Right renal pelvis (tissue), 4 donors: ENCODE data around the gene LRRN3. TPM values are rescaled to one million over a fixed set of nuclear protein-coding genes. Genes with fewer than 3 reads are reported as not detected.
A peak's percentile ranks its signal among the peaks of the same experiment; 100 is the strongest.

Experiments used
- DNase-seq, 4 donors: peaks; one replicate each; pipeline ENCODE4 v3.0.0-alpha.2; 2013; ENCODE audit warnings: low read depth in 4 of 4, low spot score in 3 of 4, missing footprints in 1 of 4
- polyA plus RNA-seq, 4 donors: library from polyadenylated mRNA; unstranded; fragments of 120-200 nt; gene quantifications; one replicate each; pipeline ENCODE4 v1.2.1, GENCODE V29; 2013; ENCODE audit not compliant: insufficient read length in 4 of 4

LRRN3 gene
- polyA plus RNA-seq, 4 donors, result 4.6 to 7.2 (median 5.4) TPM

DNA sequence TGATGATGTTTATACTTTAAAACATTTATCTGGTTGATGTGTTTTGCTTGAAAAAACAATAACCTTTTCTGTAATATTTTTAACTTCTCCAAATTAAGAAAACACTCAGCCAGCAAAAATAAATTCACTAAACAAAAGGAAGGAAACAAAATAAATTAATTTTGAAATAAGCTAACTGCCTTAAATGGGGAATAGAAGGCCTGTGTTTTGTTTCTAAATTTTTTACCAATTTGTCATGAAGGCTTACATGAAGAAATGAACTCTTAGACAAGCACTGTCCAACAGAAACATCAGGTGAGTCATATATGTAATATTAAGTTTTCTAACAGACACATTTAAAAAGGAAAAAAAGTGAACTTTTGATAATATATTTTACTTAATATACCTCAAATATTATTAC, 68.5 kb downstream of the LRRN3 start:
- no peak for DNase-seq

DNA sequence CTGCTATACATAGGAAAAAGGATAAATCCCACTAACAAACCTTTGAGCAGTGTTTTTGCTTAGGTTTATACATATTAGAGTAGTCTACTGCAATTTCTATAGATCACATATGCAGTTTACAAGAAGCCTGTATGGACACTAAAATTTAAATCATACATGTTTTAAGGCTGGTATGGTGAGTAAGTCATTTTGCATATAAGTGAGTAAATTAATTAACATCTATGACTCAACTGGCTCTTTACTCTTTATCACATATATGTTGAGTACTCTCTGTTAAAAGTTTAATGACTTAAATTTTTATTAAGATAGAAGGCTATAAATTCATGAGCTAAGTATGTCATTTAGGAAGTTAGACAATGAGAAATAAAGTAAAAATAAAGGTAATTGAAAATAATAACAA, 69.4 kb downstream of the LRRN3 start:
- DNase-seq, result no peak

DNA sequence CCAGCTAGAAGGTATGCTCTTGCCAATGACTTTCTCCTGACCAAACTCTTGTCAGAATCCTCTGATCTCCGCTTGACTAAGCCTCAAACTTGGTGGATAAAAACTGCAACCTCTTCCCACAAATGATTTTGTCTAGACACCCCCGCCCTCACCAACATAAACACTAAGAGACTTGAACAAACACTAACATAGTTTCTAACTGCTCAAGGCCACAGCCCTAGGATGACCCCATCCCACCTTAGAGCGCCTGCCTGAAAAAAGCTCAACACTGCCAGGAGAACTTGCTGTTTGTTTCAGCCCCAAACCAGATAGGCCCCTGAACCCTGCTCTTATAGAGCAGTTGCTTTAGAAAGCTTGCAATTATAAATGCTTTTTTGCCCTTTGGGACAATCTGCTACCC, 71.8 kb downstream of the LRRN3 start:
- no peak for DNase-seq

DNA sequence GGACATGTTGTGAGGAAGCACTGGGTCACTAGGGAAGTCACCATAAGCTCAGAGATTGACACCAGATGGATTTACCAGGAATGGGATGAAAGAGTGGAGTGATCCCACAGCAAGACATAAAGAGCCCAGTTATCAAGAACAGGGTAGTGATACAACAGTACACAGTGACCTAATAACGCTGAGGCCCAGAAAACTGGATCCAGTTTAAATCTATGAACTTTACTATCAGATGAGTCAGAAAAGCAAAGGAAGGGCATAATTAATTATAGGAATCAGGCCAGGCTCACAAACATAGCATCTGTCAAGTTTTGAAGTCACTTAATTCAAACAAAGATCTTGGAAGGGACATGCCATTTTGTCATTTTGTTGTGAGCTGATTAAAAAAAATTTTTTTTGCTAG, 73.5 kb downstream of the LRRN3 start:
- no peak for DNase-seq

GRCh38 chr7:111168182-111168581, 77.3 kb downstream of the LRRN3 start:
- DNase-seq, result peak; percentile 16 to 41 (median 34)

DNA sequence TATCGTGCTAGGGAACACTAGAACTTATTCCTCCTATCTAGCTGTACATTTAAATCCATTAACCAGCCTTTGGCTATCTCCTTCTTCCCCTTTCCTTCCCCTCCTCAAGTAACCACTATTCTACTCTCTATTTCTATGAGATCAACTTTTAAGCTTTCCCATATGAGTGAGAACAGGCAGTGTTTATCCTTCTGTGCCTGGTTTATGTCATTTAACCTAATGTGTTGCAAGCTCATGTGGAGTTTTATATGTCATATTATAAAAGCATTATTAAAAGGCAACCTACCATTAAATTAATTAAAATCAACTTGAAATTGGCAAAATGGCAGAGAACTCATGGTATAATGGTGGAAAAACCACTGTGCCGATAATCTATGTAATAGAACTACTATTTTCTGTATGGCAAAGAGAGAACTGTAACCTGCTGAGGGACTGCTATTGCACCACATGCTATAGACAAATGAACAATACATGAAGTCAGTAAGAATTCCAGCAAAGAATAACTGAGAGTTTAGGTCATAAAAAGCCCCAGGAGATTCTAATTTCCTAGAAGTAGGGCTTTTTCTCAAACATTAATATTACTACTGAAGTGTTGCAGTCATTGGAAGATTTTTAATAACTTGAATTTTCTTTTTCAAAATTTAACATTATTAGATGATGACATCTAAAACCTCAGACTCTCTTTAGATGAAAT, 81.8 kb downstream of the LRRN3 start:
- DNase-seq, result no peak

GRCh38 chr7:111173528-111173927, 82.6 kb downstream of the LRRN3 start:
- DNase-seq, result no peak

- no peak for DNase-seq
These were observed 83.1 kb downstream of the LRRN3 start for GRCh38 chr7:111173990-111174389.

GRCh38 chr7:111174510-111174909, 83.6 kb downstream of the LRRN3 start:
- no peak for DNase-seq
